HG03565 (cell line): Measurements from ENCODE around the gene ENKUR.
"Not testable (repeated sequence)": the region's sequence is repeated elsewhere in the genome, so short reads cannot be mapped to it uniquely, and the experiment has no call there.

ENCODE experiments used
- ATAC-seq: cut with Tn5 transposase; IDR thresholded peaks from one replicate; pipeline ENCODE4 v1.9.1; 2021; ENCODE audit warnings: mild to moderate bottlenecking, moderate library complexity; ENCODE audit not compliant: unreplicated experiment

The ENKUR gene

DNA sequence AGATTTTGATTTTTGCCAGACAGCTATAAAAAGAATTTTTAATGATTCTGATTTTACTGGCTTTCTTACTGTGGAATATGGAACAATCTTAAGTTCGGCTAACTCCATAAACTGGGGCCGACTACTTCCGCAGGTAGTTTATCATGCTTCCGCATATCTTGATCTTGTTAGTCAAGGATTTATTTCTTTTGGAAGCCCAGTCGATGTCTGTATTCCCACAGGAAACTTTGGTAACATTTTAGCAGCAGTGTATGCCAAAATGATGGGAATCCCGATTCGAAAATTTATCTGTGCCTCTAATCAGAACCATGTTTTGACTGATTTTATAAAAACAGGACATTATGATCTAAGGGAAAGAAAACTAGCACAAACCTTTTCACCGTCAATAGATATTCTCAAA, 8.6 kb upstream of the ENKUR start:
- no peak for ATAC-seq

GRCh38 chr10:25023278-25023677, 7.3 kb upstream of the ENKUR start:
- ATAC-seq: no peak

- ATAC-seq: no peak
Observed at GRCh38 chr10:25018703-25019102, 2.7 kb upstream of the ENKUR start.

DNA sequence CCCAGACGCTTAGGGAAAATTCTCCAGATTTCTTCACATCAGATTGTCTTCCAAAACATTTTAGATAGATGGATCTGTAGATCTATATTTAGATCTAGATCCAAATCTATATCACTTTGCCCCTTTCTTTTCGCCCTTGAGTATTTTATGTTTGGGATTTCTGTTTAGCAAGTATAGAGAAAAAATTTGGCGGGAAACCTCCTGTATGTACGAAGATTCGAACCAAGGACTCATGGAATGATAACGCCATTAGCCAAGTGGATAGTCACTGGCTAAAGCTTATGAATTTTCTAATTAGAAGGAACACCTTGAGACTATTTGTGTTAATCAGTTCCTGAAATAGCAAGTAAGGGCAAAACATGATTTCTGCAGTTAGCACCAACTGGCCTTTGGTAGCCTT, 1.7 kb upstream of the ENKUR start:
- no peak for ATAC-seq

GRCh38 chr10:25017154-25017590, 1.2 kb upstream of the ENKUR start:
- ATAC-seq: peak; percentile 1

- peak; percentile 98 for ATAC-seq
Observed at GRCh38 chr10:25016376-25017153, 607 bp upstream of the ENKUR start, which contains the start of gene THNSL1. THNSL1 (plus strand) TSS chr10:25016612; CDS start chr10:25023224, 6,612 bp downstream.

GRCh38 chr10:25014579-25014978, 1.4 kb downstream of the ENKUR start:
- ATAC-seq: no peak

GRCh38 chr10:25011591-25011990, 4.4 kb downstream of the ENKUR start:
- not testable (repeated sequence) for ATAC-seq

GRCh38 chr10:24998044-24998443, 17.9 kb downstream of the ENKUR start:
- ATAC-seq: no peak

GRCh38 chr10:24995072-24995471, 20.9 kb downstream of the ENKUR start:
- no peak for ATAC-seq

DNA sequence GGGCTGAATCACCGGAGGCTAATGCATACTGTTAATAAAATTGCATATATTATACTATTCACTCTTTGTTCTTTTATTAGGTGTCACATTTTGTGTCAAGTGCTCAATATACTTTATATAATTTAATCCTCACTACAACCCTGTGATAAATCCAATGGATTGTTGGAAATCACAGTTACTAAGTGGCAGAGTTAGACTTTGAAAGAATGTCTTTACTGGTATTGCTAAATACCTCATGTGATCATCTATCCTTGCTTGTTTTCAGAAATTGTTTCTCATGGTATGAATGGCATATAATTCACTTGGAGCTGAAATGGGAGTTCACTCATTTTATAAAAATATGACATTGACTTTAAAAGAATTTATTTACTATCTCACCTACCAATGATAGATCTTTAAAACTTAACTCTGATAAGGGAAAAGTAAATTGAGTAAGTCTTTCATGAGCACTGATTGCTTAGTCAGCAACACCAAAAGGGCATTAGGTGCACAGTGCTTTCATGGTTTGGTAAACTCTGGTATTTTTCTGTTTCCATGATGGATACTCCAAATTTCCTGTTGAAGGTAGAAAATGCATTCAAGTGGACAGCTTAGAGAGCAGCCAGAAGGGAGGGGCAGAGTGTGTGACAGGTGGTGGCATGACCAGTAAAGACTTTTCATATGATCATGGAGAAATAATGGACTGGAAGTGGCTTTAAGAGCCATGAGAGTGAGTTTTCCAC, 22.6 kb downstream of the ENKUR start:
- no peak for ATAC-seq

GRCh38 chr10:24992512-24993133, 23.3 kb downstream of the ENKUR start:
- no peak for ATAC-seq

- ATAC-seq: no peak
Observed at GRCh38 chr10:24991298-24991697, 24.7 kb downstream of the ENKUR start.

DNA sequence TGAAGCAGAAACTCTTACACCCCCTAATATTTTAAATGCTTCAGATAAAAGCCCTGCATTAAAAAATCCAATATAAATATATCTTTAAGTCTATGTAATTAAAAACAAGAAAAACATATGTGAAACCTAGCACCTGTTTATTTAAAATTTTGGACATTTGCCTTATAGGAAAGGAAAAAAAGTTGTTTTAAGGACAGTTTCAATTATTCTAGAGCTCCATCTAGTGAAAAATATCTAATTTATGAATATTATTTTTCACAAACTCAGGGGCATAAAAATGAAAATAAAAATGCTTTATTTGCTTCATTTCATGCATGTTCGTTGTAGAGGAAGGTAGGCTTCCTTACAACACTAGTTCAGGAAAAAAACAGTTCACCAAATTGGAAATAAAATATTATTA, 26.1 kb downstream of the ENKUR start:
- no peak for ATAC-seq

GRCh38 chr10:24988831-24989640, 26.9 kb downstream of the ENKUR start:
- no peak for ATAC-seq

DNA sequence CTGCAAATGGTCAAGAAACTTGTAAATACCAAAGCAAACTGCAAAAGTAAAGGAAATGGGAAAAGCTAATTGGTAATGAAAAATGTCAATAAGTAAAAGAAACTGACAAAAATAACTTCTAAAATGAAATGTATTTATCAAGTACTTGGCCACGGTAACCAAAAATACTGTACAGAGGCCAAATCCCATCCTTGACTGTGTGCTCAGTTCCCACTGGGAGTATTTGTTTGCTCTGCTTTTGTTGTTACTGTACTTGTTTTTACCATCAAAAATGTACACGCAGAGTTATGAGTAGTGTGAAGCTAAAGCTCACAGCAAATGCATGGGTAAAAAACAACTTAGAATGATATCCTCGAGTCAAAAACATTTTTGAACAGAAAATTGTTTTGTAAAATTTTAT, 31.1 kb downstream of the ENKUR start:
- no peak for ATAC-seq

DNA sequence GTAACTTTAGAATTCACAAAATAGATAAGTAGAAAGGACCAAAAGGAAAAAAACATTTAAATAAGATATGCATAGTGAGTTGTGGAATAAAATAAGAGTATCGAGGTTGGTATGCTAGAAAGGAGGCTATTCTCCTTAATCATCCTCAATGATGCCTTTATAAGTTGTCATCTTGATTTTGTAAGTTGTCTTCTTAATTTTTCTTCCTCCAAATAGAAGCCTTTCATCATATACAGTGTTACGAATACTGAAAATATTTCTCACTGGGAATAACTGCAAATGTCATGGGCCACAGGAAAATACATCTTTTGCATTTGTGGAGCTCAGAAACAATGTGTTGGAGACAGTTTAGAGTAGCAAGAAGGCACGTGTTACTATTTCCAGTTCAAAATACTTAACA, 32.0 kb downstream of the ENKUR start:
- no peak for ATAC-seq

DNA sequence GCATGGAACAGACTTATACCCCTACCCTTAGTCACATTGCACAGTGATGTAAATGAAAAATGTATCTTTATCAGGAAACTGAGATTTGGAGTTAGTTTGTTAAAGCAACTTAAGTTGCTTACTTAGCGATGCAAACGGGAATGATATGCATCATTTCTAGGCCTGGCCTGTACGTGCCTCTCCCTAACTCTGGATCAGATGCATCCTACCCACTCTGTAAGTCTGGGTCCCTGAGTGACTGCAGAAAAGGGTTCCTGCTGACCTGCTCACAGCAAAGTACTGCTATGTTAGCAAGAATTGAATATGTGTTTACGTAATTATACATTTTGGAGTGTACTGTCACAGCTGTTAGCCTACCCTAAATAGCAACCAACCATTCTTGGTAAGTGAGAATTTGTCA, 32.8 kb downstream of the ENKUR start:
- ATAC-seq: no peak

DNA sequence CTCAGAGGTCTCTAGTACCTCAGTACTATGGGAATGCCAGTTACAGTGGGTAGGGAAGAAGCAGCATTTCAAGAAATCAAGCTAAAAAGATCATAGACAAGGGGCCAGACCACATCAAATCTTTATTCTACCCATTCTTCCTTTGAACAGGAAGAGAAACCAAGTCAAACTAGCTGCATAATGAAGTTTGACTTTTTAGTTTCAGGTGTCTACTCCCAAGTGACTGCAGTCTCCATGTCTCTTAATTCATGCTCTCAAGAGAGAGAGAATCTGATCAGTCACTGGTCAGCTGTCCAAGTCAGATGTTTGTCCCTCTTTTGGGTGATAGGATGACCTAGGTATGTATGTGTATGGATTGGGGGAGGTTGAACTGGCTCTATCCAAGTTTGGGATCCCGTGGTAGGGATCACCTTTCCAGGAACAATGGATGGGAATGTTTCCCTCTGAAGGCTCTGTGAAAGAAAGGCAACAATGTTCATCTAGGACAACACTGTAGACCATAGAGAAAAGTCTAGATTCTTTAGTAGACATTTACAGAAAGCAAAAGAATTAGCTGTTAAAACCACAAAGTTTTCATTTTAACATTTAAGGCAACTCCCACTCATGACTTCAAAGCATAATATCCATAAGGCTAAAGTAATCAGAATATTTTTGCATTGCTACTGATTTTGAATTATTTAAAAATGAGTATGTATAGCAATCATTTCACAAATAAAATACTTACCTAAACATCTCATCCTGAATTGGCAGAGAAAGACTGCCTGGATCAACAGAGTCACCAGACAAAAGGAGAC, 33.4 kb downstream of the ENKUR start:
- no peak for ATAC-seq

GRCh38 chr10:24981161-24981710, 34.7 kb downstream of the ENKUR start:
- ATAC-seq: no peak
